GM12878 (cell line): Measurements from ENCODE around the gene RRH.

ENCODE experiments used
- CTCF ChIP-seq, 3 experiments: IDR thresholded peaks in 2 of 3; conservative IDR thresholded peaks in 1 of 3; 2 replicates each; pipeline ENCODE4 v1.5.1; 2011; ENCODE audit warnings: low read depth in 3 of 3, low read length in 3 of 3, mild to moderate bottlenecking in 3 of 3, control low read depth in 2 of 3, moderate library complexity in 2 of 3, inconsistent platforms in 1 of 3, mixed read lengths in 1 of 3; ENCODE audit not compliant: control insufficient read depth in 2 of 3, insufficient read depth in 1 of 3; ENCODE audit errors: extremely low read depth in 1 of 3
- EP300 ChIP-seq, 2 experiments: fragments of 150-350 bp in 1 of 2; IDR thresholded peaks; 2 replicates each; pipeline ENCODE4 v1.6.1; 2011 to 2012; ENCODE audit warnings: low read depth in 2 of 2, low read length in 2 of 2, borderline replicate concordance in 1 of 2, improper control_type of control experiment in 1 of 2, inconsistent platforms in 1 of 2; ENCODE audit not compliant: control insufficient read depth in 1 of 2
- FOS ChIP-seq: IDR thresholded peaks from 3 replicates; pipeline ENCODE4 v1.6.1; 2011; ENCODE audit warnings: borderline replicate concordance; ENCODE audit not compliant: insufficient read length; ENCODE audit errors: extremely low read depth
- POLR2AphosphoS5 ChIP-seq: IDR thresholded peaks from 2 replicates; pipeline ENCODE4 v1.6.1; 2011; ENCODE audit warnings: mild to moderate bottlenecking, low read length, inconsistent platforms
- SREBF2 ChIP-seq: IDR thresholded peaks from 2 replicates; pipeline ENCODE4 v1.6.1; 2012; ENCODE audit warnings: mild to moderate bottlenecking, low read length

- TF ChIP-seq CTCF (IDR thresholded peaks at IDR 0.05 in 2 of 3, conservative IDR thresholded peaks at IDR 0.05 in 1 of 3; ENCODE audit: control insufficient read depth in 2 of 3, extremely low read depth in 1 of 3, insufficient read depth in 1 of 3, low read depth in 3 of 3, low read length in 3 of 3): no peak
- TF ChIP-seq POLR2AphosphoS5: no peak
- TF ChIP-seq SREBF2: no peak
- TF ChIP-seq EP300 (IDR thresholded peaks at IDR 0.05; ENCODE audit: borderline replicate concordance in 1 of 2, control insufficient read depth in 1 of 2, low read depth in 2 of 2, low read length in 2 of 2): no peak
- no peak for TF ChIP-seq FOS
These were observed 26.5 kb upstream of the RRH start for GRCh38 chr4:109801099-109801789.
